K562 (cell line): Measurements from ENCODE around the gene OPCML.

Experiments
- POLR2A ChIP-seq: fragments of 450-650 bp; conservative IDR thresholded peaks from 2 replicates; pipeline ENCODE4 v1.6.1; 2016
- RAD51 ChIP-seq: fragments of 450-650 bp; IDR thresholded peaks from 2 replicates; pipeline ENCODE4 v1.7.1; 2016; ENCODE audit warnings: low read depth, mild to moderate bottlenecking, borderline replicate concordance
- SRF ChIP-seq, 2 experiments: fragments of 250-450, 450-650 bp in 1 of 2; sonication (Bioruptor Pico) in 1 of 2; sonication (generic) in 1 of 2; formaldehyde crosslinking; IDR thresholded peaks; 2 replicates each; pipeline versions ENCODE4 v1.5.0 to v1.5.1; 2020 to 2022; ENCODE audit warnings: mild to moderate bottlenecking in 1 of 2, missing genetic modification reagents in 1 of 2
- XRCC3 ChIP-seq: fragments of 450-650 bp; IDR thresholded peaks from 2 replicates; pipeline ENCODE4 v1.6.1; 2017; ENCODE audit warnings: mild to moderate bottlenecking, moderate library complexity
- YY1 ChIP-seq, 3 experiments: IDR thresholded peaks; 2 replicates each; pipeline ENCODE4 v1.6.1; 2011; ENCODE audit warnings: low read length in 2 of 3, mild to moderate bottlenecking in 2 of 3, moderate library complexity in 2 of 3, borderline replicate concordance in 1 of 3, control low read depth in 1 of 3, low read depth in 1 of 3; ENCODE audit not compliant: insufficient read depth in 3 of 3, insufficient replicate concordance in 2 of 3, control insufficient read depth in 1 of 3, insufficient read length in 1 of 3; ENCODE audit errors: extremely low read depth in 1 of 3
- ZFP36 ChIP-seq: fragments of 150-350 bp; IDR thresholded peaks from 2 replicates; pipeline ENCODE4 v1.6.1; 2018; ENCODE audit warnings: low read length, low read depth; ENCODE audit not compliant: partially characterized antibody
- TF ChIP-seq, protein P1 (sequence below), 3 experiments: IDR thresholded peaks in 2 of 3; conservative IDR thresholded peaks in 1 of 3; 2 replicates each; pipeline ENCODE4 v1.5.1; 2011 to 2012; ENCODE audit warnings: low read length in 3 of 3, mild to moderate bottlenecking in 3 of 3, control low read depth in 2 of 3, improper control_type of control experiment in 1 of 3, inconsistent platforms in 1 of 3, low read depth in 1 of 3, mixed read lengths in 1 of 3, moderate library complexity in 1 of 3; ENCODE audit not compliant: insufficient read depth in 2 of 3
- TF ChIP-seq, protein P2 (sequence below): fragments of 450-650 bp; IDR thresholded peaks from 2 replicates; pipeline ENCODE4 v1.6.1; 2016; ENCODE audit warnings: borderline replicate concordance

DNA sequence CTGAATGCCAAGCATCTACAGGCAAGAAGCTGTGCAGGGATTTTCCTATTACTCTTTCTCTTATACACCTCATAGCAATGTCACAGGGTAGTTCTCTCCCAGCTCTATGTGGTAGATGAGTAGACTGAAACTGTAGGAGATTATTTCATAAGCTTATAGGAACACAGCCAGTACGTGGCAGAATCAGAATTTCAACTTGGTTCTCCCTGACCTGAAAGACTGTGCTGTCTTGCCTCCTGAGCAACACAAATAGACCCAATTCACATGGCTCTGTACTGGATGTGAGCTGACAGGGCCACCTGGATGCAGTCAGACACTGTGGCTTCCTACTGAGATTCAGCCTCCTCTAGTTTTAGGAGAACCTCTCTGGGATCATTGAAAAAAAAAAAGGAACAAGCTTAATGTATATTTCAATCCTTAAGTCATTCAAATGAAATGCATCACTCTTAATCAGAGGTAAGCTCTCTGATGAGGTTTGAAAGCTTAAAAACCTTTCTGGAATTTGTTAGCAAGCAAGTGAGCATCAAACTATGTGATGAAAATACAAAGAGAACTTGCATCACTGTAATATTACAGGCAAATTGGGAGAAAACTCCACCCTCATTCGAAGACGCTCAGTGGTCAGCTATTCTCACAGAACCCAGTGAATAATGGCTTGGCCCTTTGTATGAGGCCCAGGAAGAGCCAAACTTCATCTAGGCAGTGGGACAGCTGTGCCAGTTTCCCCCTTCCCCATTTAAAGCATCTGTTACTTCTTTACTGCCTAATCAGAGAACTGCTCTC lies 1122.5 kb downstream of the OPCML start:
- TF ChIP-seq XRCC3 = no peak
- TF ChIP-seq POLR2A = no peak
- TF ChIP-seq RAD51 = no peak
- TF ChIP-seq SRF (CRISPR knock-in tag; IDR thresholded peaks at IDR 0.05) = no peak
- no peak for TF ChIP-seq YY1 (IDR thresholded peaks at IDR 0.05; ENCODE audit: borderline replicate concordance in 1 of 3, control insufficient read depth in 1 of 3, extremely low read depth in 1 of 3, insufficient read depth in 3 of 3, insufficient read length in 1 of 3, insufficient replicate concordance in 2 of 3, low read depth in 1 of 3, low read length in 2 of 3)
- TF ChIP-seq ZFP36 = no peak
- TF ChIP-seq, protein P1, sequence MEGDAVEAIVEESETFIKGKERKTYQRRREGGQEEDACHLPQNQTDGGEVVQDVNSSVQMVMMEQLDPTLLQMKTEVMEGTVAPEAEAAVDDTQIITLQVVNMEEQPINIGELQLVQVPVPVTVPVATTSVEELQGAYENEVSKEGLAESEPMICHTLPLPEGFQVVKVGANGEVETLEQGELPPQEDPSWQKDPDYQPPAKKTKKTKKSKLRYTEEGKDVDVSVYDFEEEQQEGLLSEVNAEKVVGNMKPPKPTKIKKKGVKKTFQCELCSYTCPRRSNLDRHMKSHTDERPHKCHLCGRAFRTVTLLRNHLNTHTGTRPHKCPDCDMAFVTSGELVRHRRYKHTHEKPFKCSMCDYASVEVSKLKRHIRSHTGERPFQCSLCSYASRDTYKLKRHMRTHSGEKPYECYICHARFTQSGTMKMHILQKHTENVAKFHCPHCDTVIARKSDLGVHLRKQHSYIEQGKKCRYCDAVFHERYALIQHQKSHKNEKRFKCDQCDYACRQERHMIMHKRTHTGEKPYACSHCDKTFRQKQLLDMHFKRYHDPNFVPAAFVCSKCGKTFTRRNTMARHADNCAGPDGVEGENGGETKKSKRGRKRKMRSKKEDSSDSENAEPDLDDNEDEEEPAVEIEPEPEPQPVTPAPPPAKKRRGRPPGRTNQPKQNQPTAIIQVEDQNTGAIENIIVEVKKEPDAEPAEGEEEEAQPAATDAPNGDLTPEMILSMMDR (IDR thresholded peaks at IDR 0.05 in 2 of 3, conservative IDR thresholded peaks at IDR 0.05 in 1 of 3; ENCODE audit: insufficient read depth in 2 of 3, low read depth in 1 of 3, low read length in 3 of 3) = no peak
- TF ChIP-seq, protein P2, sequence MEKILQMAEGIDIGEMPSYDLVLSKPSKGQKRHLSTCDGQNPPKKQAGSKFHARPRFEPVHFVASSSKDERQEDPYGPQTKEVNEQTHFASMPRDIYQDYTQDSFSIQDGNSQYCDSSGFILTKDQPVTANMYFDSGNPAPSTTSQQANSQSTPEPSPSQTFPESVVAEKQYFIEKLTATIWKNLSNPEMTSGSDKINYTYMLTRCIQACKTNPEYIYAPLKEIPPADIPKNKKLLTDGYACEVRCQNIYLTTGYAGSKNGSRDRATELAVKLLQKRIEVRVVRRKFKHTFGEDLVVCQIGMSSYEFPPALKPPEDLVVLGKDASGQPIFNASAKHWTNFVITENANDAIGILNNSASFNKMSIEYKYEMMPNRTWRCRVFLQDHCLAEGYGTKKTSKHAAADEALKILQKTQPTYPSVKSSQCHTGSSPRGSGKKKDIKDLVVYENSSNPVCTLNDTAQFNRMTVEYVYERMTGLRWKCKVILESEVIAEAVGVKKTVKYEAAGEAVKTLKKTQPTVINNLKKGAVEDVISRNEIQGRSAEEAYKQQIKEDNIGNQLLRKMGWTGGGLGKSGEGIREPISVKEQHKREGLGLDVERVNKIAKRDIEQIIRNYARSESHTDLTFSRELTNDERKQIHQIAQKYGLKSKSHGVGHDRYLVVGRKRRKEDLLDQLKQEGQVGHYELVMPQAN = no peak
